SK-N-SH (cell line): ENCODE data around the gene TRPM3.

Experiments
- CTCF ChIP-seq: fragments of 200-600 bp; sonication (generic); IDR thresholded peaks from 2 replicates; pipeline ENCODE4 v1.6.1; 2017; ENCODE audit warnings: antibody characterized with exemption, mild to moderate bottlenecking, moderate library complexity
- EP300 ChIP-seq, 2 experiments: IDR thresholded peaks; 2 replicates each; pipeline versions ENCODE4 v1.4.0 to v1.6.1; 2012; ENCODE audit warnings: borderline replicate concordance in 1 of 2, low read depth in 1 of 2, low read length in 1 of 2
- FOSL2 ChIP-seq: IDR thresholded peaks from 2 replicates; pipeline ENCODE4 v1.4.0; 2012; ENCODE audit warnings: low read depth, mild to moderate bottlenecking, moderate library complexity, borderline replicate concordance
- GABPA ChIP-seq: IDR thresholded peaks from 2 replicates; pipeline ENCODE4 v1.4.0; 2012; ENCODE audit warnings: low read depth, mild to moderate bottlenecking
- MAX ChIP-seq: IDR thresholded peaks from 2 replicates; pipeline ENCODE4 v1.4.0; 2012; ENCODE audit warnings: low read depth
- POLR2AphosphoS5 ChIP-seq: IDR thresholded peaks from 2 replicates; pipeline ENCODE4 v1.6.1; 2012; ENCODE audit warnings: low read depth, low read length
- RCOR1 ChIP-seq: fragments of 150-350 bp; IDR thresholded peaks from 2 replicates; pipeline ENCODE4 v1.6.1; 2017; ENCODE audit warnings: antibody characterized with exemption, low read length
- REST ChIP-seq: IDR thresholded peaks from 2 replicates; pipeline ENCODE4 v1.6.1; 2012; ENCODE audit warnings: mild to moderate bottlenecking, low read depth, low read length, moderate library complexity
- RFX5 ChIP-seq: IDR thresholded peaks from 2 replicates; pipeline ENCODE4 v1.6.1; 2012; ENCODE audit warnings: mild to moderate bottlenecking, improper control_type of control experiment, low read length
- SIN3A ChIP-seq: IDR thresholded peaks from 2 replicates; pipeline ENCODE4 v1.6.1; 2012; ENCODE audit warnings: low read depth, mild to moderate bottlenecking, low read length, moderate library complexity, borderline replicate concordance
- TCF12 ChIP-seq: IDR thresholded peaks from 2 replicates; pipeline ENCODE4 v1.4.0; 2012
- TEAD4 ChIP-seq: IDR thresholded peaks from 2 replicates; pipeline ENCODE4 v1.4.0; 2012; ENCODE audit warnings: mild to moderate bottlenecking, borderline replicate concordance; ENCODE audit not compliant: insufficient read depth
- YY1 ChIP-seq: IDR thresholded peaks from 2 replicates; pipeline ENCODE4 v1.4.0; 2012; ENCODE audit warnings: low read depth, mild to moderate bottlenecking
- ZBTB33 ChIP-seq: IDR thresholded peaks from 2 replicates; pipeline ENCODE4 v1.4.0; 2012; ENCODE audit warnings: low read depth, borderline replicate concordance

- no peak for TF ChIP-seq CTCF
- no peak for TF ChIP-seq SIN3A
- no peak for TF ChIP-seq REST
- TF ChIP-seq EP300 (IDR thresholded peaks at IDR 0.05; ENCODE audit: borderline replicate concordance in 1 of 2, low read depth in 1 of 2, low read length in 1 of 2) = no peak
- no peak for TF ChIP-seq YY1
- no peak for TF ChIP-seq POLR2AphosphoS5
- TF ChIP-seq MAX = no peak
- no peak for TF ChIP-seq RFX5
- TF ChIP-seq RCOR1 = no peak
- TF ChIP-seq FOSL2 = no peak
- TF ChIP-seq TCF12 = no peak
- TF ChIP-seq ZBTB33 = no peak
- TF ChIP-seq GABPA = no peak
- TF ChIP-seq TEAD4 = no peak
Observed at GRCh38 chr9:71130521-71130920, 9.1 kb upstream of the TRPM3 start.
